Activated T-cell treated with anti-CD3 and anti-CD28 coated beads, Interleukin-2, amount 50 U/mL, for 72 hours (primary cell): ENCODE data around the gene ARMC6. TPM values are rescaled to one million over a fixed set of nuclear protein-coding genes. Genes with fewer than 3 reads are reported as not detected.

ENCODE experiments used
- ATAC-seq, 2 donors: fragments of 150-1000 bp; cut with Tn5 transposase; replicated peaks in 1 of 2; 2 replicates each; pipeline ENCODE4 v1.10.0; 2021; ENCODE audit warnings: moderate library complexity in 2 of 2, mild to moderate bottlenecking in 1 of 2
- DNase-seq, 2 donors: peaks; one replicate each; pipeline ENCODE4 v3.0.0; 2021 to 2022; ENCODE audit warnings: mixed read lengths in 1 of 2
- H3K27ac Mint-ChIP-seq: one replicate; pipeline ENCODE4 v1.8.0; 2022; ENCODE audit warnings: mild to moderate bottlenecking, moderate library complexity, mixed read lengths
- H3K27me3 Mint-ChIP-seq: one replicate; pipeline ENCODE4 v1.8.0; 2022; ENCODE audit warnings: low read depth, mixed read lengths
- H3K36me3 Mint-ChIP-seq, 2 donors: one replicate each; pipeline ENCODE4 v1.8.0; 2022; ENCODE audit warnings: mixed read lengths in 2 of 2, mild to moderate bottlenecking in 1 of 2; ENCODE audit not compliant: insufficient read depth in 2 of 2
- H3K4me1 Mint-ChIP-seq: one replicate; pipeline ENCODE4 v1.8.0; 2022; ENCODE audit warnings: low read depth, mixed read lengths
- H3K4me3 Mint-ChIP-seq, 2 donors: one replicate each; pipeline ENCODE4 v1.8.0; 2022; ENCODE audit warnings: mild to moderate bottlenecking in 2 of 2, mixed read lengths in 2 of 2, moderate library complexity in 2 of 2
- H3K9me3 Mint-ChIP-seq, 2 donors: one replicate each; pipeline ENCODE4 v1.8.0; 2022; ENCODE audit warnings: mixed read lengths in 2 of 2
- total RNA-seq, 2 donors: library from RNA; stranded (reverse); gene quantifications; one replicate each; pipeline ENCODE4 v1.2.3, GENCODE V29; 2022

ARMC6 gene
- total RNA-seq = 10 to 100 TPM; 20.4 to 22.8 TPM

DNA sequence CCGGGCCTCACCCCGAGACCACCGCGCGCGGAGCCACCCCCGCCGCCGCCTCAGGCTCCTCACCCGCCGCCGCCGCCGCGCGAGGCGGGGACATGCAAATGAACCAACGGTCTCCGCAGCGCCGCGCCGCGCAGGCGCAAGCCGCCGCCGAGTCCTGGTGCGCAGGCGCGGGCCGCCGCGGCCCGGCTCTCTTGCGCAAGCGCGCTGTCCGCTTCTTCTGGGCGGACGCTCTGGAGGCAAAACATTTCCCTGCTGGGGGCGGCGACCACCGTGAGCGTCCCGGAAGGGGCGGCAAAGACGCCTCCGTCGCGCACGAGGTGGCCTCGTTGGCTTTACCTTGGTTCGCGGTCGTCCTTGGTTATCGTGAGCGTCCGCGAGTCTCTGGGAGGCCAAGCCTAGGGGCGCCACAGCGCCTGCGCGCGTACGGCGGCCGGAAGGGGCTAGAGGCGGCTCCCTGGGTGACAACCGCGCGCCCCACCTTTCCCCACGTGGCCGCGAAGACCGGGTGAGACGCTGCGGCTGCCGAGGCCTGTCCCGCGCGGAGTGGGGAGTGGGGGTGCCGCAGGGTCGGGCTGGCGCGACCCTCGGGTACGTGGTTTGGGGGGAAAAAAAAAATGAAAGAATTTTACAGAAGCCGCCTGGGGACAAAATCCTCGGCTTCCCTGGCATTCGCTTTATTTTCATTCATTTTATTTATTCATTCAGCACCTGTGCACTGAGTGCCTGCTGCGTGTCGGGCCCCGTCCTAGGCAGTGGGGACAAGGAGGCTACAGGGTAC, at the start of gene ARMC6, which contains the start of gene SUGP2:
ARMC6 (plus strand) TSS at position 178 of the 778 bp plus-strand sequence. CDS start 607 bp downstream, outside the sequence.
SUGP2 (minus strand) TSS at position 92 of the 778 bp plus-strand sequence. CDS start 2,446 bp downstream, outside the sequence.
- no peaks in the 10 kb centered on the region for H3K27me3 Mint-ChIP-seq
- no peaks in the 10 kb centered on the region for H3K9me3 Mint-ChIP-seq
- DNase-seq (peak; percentile 91 to 92), ATAC-seq (peak; percentile 86)
- peaks cover 6 to 13% of the 10 kb centered on the region in 2 donors for H3K36me3 Mint-ChIP-seq
- H3K4me3 Mint-ChIP-seq = peak within 1 kb of the TSS; percentile 93 to 96
- H3K27ac Mint-ChIP-seq = peak within 1 kb of the TSS; percentile 83
- peaks cover 33% of the 10 kb centered on the region for H3K4me1 Mint-ChIP-seq

- DNase-seq (no peak), ATAC-seq (no peak)
- H3K4me3 Mint-ChIP-seq = no peak overlapping the region
- no peaks in the 10 kb centered on the region for H3K4me1 Mint-ChIP-seq
- H3K27ac Mint-ChIP-seq = no peak overlapping the region
- no peaks in the 10 kb centered on the region for H3K36me3 Mint-ChIP-seq
- H3K27me3 Mint-ChIP-seq = no peaks in the 10 kb centered on the region
- H3K9me3 Mint-ChIP-seq = no peaks in the 10 kb centered on the region
Observed at GRCh38 chr19:18984251-18984650, 49.2 kb upstream of the ARMC6 start.

- no peaks in the 10 kb centered on the region for H3K9me3 Mint-ChIP-seq
- no peak for ATAC-seq
Observed at GRCh38 chr19:18985257-18985656, 48.1 kb upstream of the ARMC6 start.

DNA sequence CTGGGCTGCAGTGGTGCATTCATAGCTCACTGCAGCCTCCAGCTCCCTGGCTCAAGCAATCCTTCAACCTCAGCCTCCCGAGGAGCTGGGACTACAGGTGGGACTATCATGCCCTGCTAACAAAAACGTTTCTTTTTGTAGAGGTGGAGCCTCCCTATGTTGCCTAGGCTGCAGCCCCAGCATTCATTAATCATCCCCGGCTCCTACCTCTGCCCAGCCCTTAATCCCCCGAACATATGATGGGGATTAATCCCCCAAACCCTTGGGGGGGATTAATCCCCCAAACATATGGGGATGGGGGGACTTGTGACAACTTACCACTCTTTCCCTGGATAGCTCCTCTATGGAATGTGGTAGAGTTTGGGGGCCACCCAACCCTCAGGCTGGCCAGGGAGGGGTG, 45.9 kb upstream of the ARMC6 start:
- no peak for ATAC-seq
- H3K4me3 Mint-ChIP-seq = no peak overlapping the region
- no peaks in the 10 kb centered on the region for H3K4me1 Mint-ChIP-seq
- no peak overlapping the region for H3K27ac Mint-ChIP-seq
- no peaks in the 10 kb centered on the region for H3K36me3 Mint-ChIP-seq
- H3K9me3 Mint-ChIP-seq = no peaks in the 10 kb centered on the region
- no peaks in the 10 kb centered on the region for H3K27me3 Mint-ChIP-seq
- DNase-seq = no peak

More at GRCh38 chr19:18985257-18985656, 48.1 kb upstream of the ARMC6 start:
- no peaks in the 10 kb centered on the region for H3K36me3 Mint-ChIP-seq
- DNase-seq = no peak
- H3K4me1 Mint-ChIP-seq = no peaks in the 10 kb centered on the region
- H3K4me3 Mint-ChIP-seq = no peak overlapping the region
- no peaks in the 10 kb centered on the region for H3K27me3 Mint-ChIP-seq
- no peak overlapping the region for H3K27ac Mint-ChIP-seq

- Mint-ChIP-seq H3K4me1 (no peaks in the 10 kb centered on the region), H3K27ac (no peak overlapping the region), H3K27me3 (no peaks in the 10 kb centered on the region), H3K36me3 (peaks cover 5 to 8% of the 10 kb centered on the region in 2 donors), H3K4me3 (no peak overlapping the region), H3K9me3 (no peaks in the 10 kb centered on the region)
- DNase-seq = no peak
- no peak for ATAC-seq
Observed at GRCh38 chr19:18989316-18989715, 44.1 kb upstream of the ARMC6 start.

DNA sequence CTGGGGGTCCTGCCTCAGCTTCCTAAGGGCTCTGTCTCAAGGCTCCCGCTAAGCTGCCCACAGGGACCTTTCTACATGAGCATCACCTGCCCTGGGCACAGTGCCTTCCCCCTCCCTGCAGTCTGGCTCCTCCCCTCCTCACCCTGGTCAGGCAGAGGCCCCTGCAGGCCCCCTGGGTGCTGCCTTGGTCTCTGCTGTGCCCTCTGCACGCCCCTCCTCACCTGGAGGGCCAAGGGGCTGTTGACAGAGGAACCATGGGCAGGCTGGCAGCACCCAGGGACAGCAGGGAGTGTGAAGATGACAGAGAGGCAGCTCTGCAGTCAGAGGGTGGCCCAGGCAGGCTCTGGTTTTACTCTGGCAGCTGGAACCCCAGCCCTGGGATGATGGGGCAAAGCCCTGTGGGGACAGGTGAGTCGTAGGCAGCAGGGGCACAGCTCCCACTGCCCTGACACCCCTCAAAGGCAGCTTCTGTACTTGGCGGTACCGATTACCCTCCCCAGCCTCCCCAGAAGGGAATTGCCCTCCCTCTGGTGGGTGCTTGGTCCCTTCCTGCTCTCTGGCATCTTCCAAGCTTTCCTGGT, 43.2 kb upstream of the ARMC6 start:
- no peaks in the 10 kb centered on the region for H3K4me1 Mint-ChIP-seq
- H3K27me3 Mint-ChIP-seq = no peaks in the 10 kb centered on the region
- no peak overlapping the region for H3K4me3 Mint-ChIP-seq
- no peak overlapping the region for H3K27ac Mint-ChIP-seq
- DNase-seq (no peak), ATAC-seq (peak; percentile 8 to 20)
- H3K36me3 Mint-ChIP-seq = peaks cover 5 to 9% of the 10 kb centered on the region in 2 donors
- H3K9me3 Mint-ChIP-seq = no peaks in the 10 kb centered on the region

DNA sequence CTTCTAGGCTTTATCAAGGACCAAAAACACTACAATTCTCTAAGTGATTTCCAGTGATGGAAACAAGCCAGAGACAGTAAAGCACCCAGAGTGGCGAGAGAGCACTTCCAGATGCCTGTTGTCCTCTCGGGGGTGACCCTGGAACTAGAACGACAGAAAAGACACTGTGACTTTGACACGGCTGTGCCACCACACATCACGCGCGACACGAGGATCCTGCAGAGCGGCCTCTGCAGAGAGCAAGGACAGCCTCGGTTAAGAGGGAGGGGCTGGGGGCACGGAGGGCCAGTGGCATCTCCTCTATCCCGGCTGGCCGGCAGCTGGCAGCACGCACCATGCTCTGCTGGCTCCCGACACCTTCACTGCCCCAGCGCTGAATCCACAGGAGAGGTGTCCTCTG, 42.4 kb upstream of the ARMC6 start:
- no peaks in the 10 kb centered on the region for H3K9me3 Mint-ChIP-seq
- no peak overlapping the region for H3K27ac Mint-ChIP-seq
- H3K27me3 Mint-ChIP-seq = no peaks in the 10 kb centered on the region
- peaks cover 5 to 9% of the 10 kb centered on the region in 2 donors for H3K36me3 Mint-ChIP-seq
- no peaks in the 10 kb centered on the region for H3K4me1 Mint-ChIP-seq
- ATAC-seq (no peak), DNase-seq (no peak)
- H3K4me3 Mint-ChIP-seq = no peak overlapping the region

GRCh38 chr19:18991468-18991867, 41.9 kb upstream of the ARMC6 start:
- DNase-seq = no peak
- Mint-ChIP-seq H3K36me3 (peaks cover 5 to 9% of the 10 kb centered on the region in 2 donors), H3K27me3 (no peaks in the 10 kb centered on the region), H3K4me3 (no peak overlapping the region), H3K4me1 (no peaks in the 10 kb centered on the region), H3K9me3 (no peaks in the 10 kb centered on the region), H3K27ac (no peak overlapping the region)
- ATAC-seq = no peak

GRCh38 chr19:18992696-18993095, 40.7 kb upstream of the ARMC6 start:
- no peaks in the 10 kb centered on the region for H3K27me3 Mint-ChIP-seq
- no peak overlapping the region for H3K4me3 Mint-ChIP-seq
- peaks cover 5 to 12% of the 10 kb centered on the region in 2 donors for H3K36me3 Mint-ChIP-seq
- ATAC-seq = no peak
- H3K9me3 Mint-ChIP-seq = no peaks in the 10 kb centered on the region
- no peak for DNase-seq
- no peak overlapping the region for H3K27ac Mint-ChIP-seq
- no peaks in the 10 kb centered on the region for H3K4me1 Mint-ChIP-seq

GRCh38 chr19:18993115-18993514, 40.3 kb upstream of the ARMC6 start:
- Mint-ChIP-seq H3K27me3 (no peaks in the 10 kb centered on the region), H3K4me1 (no peaks in the 10 kb centered on the region), H3K36me3 (peaks cover 5 to 12% of the 10 kb centered on the region in 2 donors), H3K4me3 (no peak overlapping the region), H3K27ac (no peak overlapping the region), H3K9me3 (no peaks in the 10 kb centered on the region)
- DNase-seq (no peak), ATAC-seq (no peak)

DNA sequence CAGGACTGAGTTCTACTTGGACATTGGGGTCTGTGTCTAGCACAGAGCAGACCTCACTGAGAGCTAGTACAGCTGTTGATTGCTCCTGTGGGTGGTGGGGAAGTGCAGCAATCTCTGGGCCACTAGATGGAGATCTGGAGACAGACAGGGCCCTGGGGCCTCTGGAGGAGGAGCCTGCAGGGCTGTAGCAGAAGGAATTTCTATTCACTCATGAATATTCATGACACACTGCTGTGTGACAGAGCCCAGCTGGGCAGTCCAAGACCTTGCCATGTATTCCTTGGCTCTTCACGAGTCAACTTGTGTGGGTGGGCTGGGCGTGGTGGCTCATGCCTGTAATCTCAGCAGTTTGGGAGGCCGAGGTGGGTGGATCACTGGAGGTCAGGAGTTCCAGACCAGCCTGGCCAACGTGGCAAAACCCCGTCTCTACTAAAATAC, 37.6 kb upstream of the ARMC6 start:
- DNase-seq (peak; percentile 14 to 16), ATAC-seq (peak; percentile 48 to 59)
- no peak overlapping the region for H3K4me3 Mint-ChIP-seq
- no peak overlapping the region for H3K27ac Mint-ChIP-seq
- H3K36me3 Mint-ChIP-seq = peaks cover 5 to 26% of the 10 kb centered on the region in 2 donors
- no peaks in the 10 kb centered on the region for H3K9me3 Mint-ChIP-seq
- peaks cover 15% of the 10 kb centered on the region for H3K4me1 Mint-ChIP-seq
- H3K27me3 Mint-ChIP-seq = no peaks in the 10 kb centered on the region

DNA sequence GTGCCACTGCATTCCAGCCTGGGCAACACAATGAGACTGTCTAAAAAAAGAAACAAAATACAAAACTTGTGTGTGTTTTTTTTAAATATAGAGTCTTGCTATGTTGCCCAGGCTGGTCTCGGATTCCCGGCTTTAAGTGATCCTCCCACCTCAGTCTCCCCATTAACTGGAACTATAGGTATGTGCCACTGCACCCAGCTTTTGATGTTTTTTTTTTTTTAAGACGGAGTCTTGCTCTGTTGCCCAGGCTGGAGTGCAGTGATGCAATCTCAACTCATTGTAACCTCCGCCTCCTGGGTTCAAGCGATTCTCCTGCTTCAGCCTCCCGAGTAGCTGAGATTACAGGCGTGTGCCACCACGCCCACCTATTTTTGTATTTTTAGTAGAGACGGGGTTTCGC, 37.1 kb upstream of the ARMC6 start:
- DNase-seq (no peak), ATAC-seq (no peak)
- Mint-ChIP-seq H3K9me3 (no peaks in the 10 kb centered on the region), H3K27me3 (no peaks in the 10 kb centered on the region), H3K4me1 (peaks cover 20% of the 10 kb centered on the region), H3K36me3 (peaks cover 5 to 27% of the 10 kb centered on the region in 2 donors), H3K27ac (no peak overlapping the region), H3K4me3 (no peak overlapping the region)

DNA sequence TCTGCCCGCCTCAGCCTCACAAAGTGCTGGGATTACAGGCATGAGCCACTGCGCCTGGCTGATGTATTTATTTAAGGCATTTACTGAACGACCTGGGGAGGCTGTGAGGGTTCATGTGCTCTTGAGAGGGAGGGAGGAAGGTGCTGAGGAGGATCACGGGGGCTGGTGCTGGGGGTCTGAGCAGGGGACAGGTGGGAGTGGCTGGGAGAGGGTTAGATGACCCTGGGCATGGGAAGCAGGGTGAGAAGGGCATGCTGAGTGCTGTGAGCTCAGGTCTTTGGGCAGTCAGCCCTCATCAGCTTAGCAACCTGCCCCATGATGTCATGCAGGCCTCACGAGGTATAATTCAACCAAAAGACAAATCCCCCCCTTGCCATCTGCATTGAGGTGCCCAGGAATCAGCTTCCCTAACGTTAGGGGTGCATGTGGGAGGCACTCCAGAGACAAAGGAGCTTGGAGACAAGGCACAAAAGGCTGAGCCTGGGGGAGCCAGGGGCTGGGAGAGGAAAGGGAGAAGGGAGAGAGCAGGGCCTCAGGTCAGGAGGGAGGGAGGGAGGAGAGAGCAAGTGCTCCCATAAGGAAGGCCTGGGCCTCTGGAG, 36.5 kb upstream of the ARMC6 start:
- Mint-ChIP-seq H3K4me1 (peaks cover 20% of the 10 kb centered on the region), H3K9me3 (no peaks in the 10 kb centered on the region), H3K27me3 (no peaks in the 10 kb centered on the region), H3K27ac (no peak overlapping the region), H3K4me3 (no peak overlapping the region), H3K36me3 (peaks cover 5 to 31% of the 10 kb centered on the region in 2 donors)
- no peak for ATAC-seq
- no peak for DNase-seq
